Suprapubic skin (tissue), 4 donors: ENCODE measurements around the gene TOX3.

Experiments
- EP300 ChIP-seq: sonication (generic); formaldehyde crosslinking; IDR thresholded peaks from one replicate; pipeline ENCODE4 v1.6.1; 2017; ENCODE audit warnings: antibody characterized with exemption
- POLR2A ChIP-seq, 2 donors: fragments of 450-650 bp; IDR thresholded peaks; one replicate each; pipeline ENCODE4 v1.6.1; 2017; ENCODE audit warnings: antibody characterized with exemption in 2 of 2, mild to moderate bottlenecking in 2 of 2, moderate library complexity in 2 of 2
- POLR2AphosphoS5 ChIP-seq, 3 donors: sonication (generic); formaldehyde crosslinking; IDR thresholded peaks; one replicate each; pipeline ENCODE4 v1.6.1; 2017; ENCODE audit warnings: antibody characterized with exemption in 3 of 3
- TF ChIP-seq, protein P1 (sequence below), 2 donors: fragments of 200-600 bp in 1 of 2; fragments of 450-650 bp in 1 of 2; sonication (generic) in 1 of 2; IDR thresholded peaks; one replicate each; pipeline ENCODE4 v1.5.1; 2016 to 2019; ENCODE audit warnings: antibody characterized with exemption in 2 of 2, mild to moderate bottlenecking in 1 of 2, moderate library complexity in 1 of 2

DNA sequence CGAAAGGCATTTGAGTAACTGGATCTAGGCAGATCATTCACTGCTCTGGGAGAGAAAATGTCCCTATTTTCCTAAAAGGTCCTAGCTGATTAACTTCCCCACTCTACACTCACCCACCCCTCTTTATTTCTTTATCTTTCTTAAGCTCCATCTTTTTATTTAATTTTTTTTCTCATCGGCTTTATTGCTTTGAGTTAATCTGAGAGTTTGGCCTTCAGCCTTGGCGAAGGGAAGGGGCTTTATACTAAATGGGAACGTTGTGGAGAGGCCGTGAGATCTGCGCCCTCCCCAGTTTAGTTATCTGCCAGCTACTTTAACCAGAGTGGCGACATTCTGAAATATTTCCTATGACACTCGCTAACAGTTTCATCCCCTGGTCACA is 882 bp upstream of the TOX3 start:
- TF ChIP-seq, protein P1, sequence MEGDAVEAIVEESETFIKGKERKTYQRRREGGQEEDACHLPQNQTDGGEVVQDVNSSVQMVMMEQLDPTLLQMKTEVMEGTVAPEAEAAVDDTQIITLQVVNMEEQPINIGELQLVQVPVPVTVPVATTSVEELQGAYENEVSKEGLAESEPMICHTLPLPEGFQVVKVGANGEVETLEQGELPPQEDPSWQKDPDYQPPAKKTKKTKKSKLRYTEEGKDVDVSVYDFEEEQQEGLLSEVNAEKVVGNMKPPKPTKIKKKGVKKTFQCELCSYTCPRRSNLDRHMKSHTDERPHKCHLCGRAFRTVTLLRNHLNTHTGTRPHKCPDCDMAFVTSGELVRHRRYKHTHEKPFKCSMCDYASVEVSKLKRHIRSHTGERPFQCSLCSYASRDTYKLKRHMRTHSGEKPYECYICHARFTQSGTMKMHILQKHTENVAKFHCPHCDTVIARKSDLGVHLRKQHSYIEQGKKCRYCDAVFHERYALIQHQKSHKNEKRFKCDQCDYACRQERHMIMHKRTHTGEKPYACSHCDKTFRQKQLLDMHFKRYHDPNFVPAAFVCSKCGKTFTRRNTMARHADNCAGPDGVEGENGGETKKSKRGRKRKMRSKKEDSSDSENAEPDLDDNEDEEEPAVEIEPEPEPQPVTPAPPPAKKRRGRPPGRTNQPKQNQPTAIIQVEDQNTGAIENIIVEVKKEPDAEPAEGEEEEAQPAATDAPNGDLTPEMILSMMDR (IDR thresholded peaks at IDR 0.05): no peak
- TF ChIP-seq POLR2A (IDR thresholded peaks at IDR 0.05) (no peak), EP300 (no peak), POLR2AphosphoS5 (IDR thresholded peaks at IDR 0.05) (no peak)
